ENCODE results near the gene GALP. TPM values are rescaled to one million over a fixed set of nuclear protein-coding genes. Genes with fewer than 3 reads are reported as not detected.

GALP gene
- total RNA-seq, 2 donors from 2014 or later: not detected

DNA sequence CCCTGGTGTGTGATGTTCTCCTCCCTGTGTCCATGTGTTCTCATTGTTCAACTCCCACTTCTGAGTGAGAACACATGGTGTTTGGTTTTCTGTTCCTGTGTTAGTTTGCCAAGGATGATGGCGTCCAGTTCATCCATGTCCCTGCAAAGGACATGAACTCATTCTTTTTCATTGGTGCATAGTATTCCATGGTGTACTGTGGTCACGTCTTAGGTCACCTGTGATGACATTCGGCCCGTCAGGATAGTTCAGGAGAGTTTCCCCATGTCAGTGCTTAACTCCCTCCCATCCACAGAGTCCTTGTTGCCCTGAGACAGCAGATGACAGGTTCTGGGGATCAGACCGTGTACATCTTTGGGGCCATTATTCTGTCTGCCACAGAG lies 26.2 kb upstream of the GALP start:
- Histone ChIP-seq H3K4me1 (peaks cover 0 to 3% of the 10 kb centered on the region in 2 donors), H3K27me3 (no peaks in the 10 kb centered on the region), H3K4me3 (no peak overlapping the region), H3K9me3 (no peaks in the 10 kb centered on the region), H3K36me3 (peaks cover 35% of the 10 kb centered on the region), H3K27ac (peak overlapping the region; percentile 57 to 71)
- DNase-seq (ENCODE audit: low spot score): no peak
- TF ChIP-seq, protein P1, sequence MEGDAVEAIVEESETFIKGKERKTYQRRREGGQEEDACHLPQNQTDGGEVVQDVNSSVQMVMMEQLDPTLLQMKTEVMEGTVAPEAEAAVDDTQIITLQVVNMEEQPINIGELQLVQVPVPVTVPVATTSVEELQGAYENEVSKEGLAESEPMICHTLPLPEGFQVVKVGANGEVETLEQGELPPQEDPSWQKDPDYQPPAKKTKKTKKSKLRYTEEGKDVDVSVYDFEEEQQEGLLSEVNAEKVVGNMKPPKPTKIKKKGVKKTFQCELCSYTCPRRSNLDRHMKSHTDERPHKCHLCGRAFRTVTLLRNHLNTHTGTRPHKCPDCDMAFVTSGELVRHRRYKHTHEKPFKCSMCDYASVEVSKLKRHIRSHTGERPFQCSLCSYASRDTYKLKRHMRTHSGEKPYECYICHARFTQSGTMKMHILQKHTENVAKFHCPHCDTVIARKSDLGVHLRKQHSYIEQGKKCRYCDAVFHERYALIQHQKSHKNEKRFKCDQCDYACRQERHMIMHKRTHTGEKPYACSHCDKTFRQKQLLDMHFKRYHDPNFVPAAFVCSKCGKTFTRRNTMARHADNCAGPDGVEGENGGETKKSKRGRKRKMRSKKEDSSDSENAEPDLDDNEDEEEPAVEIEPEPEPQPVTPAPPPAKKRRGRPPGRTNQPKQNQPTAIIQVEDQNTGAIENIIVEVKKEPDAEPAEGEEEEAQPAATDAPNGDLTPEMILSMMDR (IDR thresholded peaks at IDR 0.05): no peak

GRCh38 chr19:56150358-56150757 lies 25.4 kb upstream of the GALP start:
- Histone ChIP-seq H3K9me3 (no peaks in the 10 kb centered on the region), H3K4me3 (no peak overlapping the region), H3K36me3 (peaks cover 36% of the 10 kb centered on the region), H3K27ac (peak overlapping the region; percentile 57 to 71), H3K4me1 (peaks cover 0 to 3% of the 10 kb centered on the region in 2 donors), H3K27me3 (no peaks in the 10 kb centered on the region)
- TF ChIP-seq, protein P1 (IDR thresholded peaks at IDR 0.05): no peak
- no peak for DNase-seq (ENCODE audit: low spot score)

- TF ChIP-seq, protein P1 (IDR thresholded peaks at IDR 0.05): no peak
- Histone ChIP-seq H3K9me3 (no peaks in the 10 kb centered on the region), H3K4me3 (no peak overlapping the region), H3K36me3 (peaks cover 22% of the 10 kb centered on the region), H3K4me1 (peaks cover 0 to 3% of the 10 kb centered on the region in 2 donors), H3K27me3 (no peaks in the 10 kb centered on the region), H3K27ac (no peak overlapping the region)
- no peak for DNase-seq (ENCODE audit: low spot score)
These were observed 23.2 kb upstream of the GALP start for GRCh38 chr19:56152644-56153043.

GRCh38 chr19:56153507-56153906 lies 22.3 kb upstream of the GALP start:
- H3K9me3 ChIP-seq: no peaks in the 10 kb centered on the region
- no peak for DNase-seq (ENCODE audit: low spot score)
- H3K4me1 ChIP-seq: peaks cover 0 to 3% of the 10 kb centered on the region in 2 donors
- no peaks in the 10 kb centered on the region for H3K27me3 ChIP-seq
- H3K36me3 ChIP-seq: peaks cover 17% of the 10 kb centered on the region
- no peak overlapping the region for H3K27ac ChIP-seq
- TF ChIP-seq, protein P1 (IDR thresholded peaks at IDR 0.05): no peak
- H3K4me3 ChIP-seq: no peak overlapping the region

- TF ChIP-seq, protein P1 (IDR thresholded peaks at IDR 0.05): peak in 1 of 2 donors; percentile 52
- H3K27ac ChIP-seq: no peak overlapping the region
- no peak for DNase-seq (ENCODE audit: low spot score)
- peaks cover 25% of the 10 kb centered on the region for H3K36me3 ChIP-seq
- H3K4me1 ChIP-seq: peaks cover 0 to 3% of the 10 kb centered on the region in 2 donors
- no peaks in the 10 kb centered on the region for H3K9me3 ChIP-seq
- no peaks in the 10 kb centered on the region for H3K27me3 ChIP-seq
- H3K4me3 ChIP-seq: no peak overlapping the region
These were observed 20.6 kb upstream of the GALP start for GRCh38 chr19:56155124-56155687.

GRCh38 chr19:56156768-56157167 lies 19.0 kb upstream of the GALP start:
- no peak for DNase-seq (ENCODE audit: low spot score)

More at GRCh38 chr19:56156768-56157167, 19.0 kb upstream of the GALP start:
- H3K27ac ChIP-seq: peak overlapping the region; percentile 46 to 53
- H3K4me3 ChIP-seq: no peak overlapping the region
- no peaks in the 10 kb centered on the region for H3K9me3 ChIP-seq
- H3K27me3 ChIP-seq: no peaks in the 10 kb centered on the region
- H3K4me1 ChIP-seq: peaks cover 0 to 3% of the 10 kb centered on the region in 2 donors
- TF ChIP-seq, protein P1 (IDR thresholded peaks at IDR 0.05): no peak
- peaks cover 32% of the 10 kb centered on the region for H3K36me3 ChIP-seq

All from right atrium auricular region (tissue), 2 donors.